GM23248 (cell line): ENCODE data around the gene GIMD1. TPM values are rescaled to one million over a fixed set of nuclear protein-coding genes. Genes with fewer than 3 reads are reported as not detected.

ENCODE experiments used
- DNase-seq: peaks from one replicate; pipeline ENCODE4 v3.0.0-alpha.2; 2015
- H2AFZ ChIP-seq: fragments of 200-600 bp; sonication (generic); 2 replicates; pipeline ENCODE4 v1.6.1; 2016; ENCODE audit warnings: antibody characterized with exemption
- H3F3A ChIP-seq: fragments of 200-600 bp; sonication (generic); 2 replicates; pipeline ENCODE4 v1.6.1; 2016; ENCODE audit warnings: mild to moderate bottlenecking, antibody characterized with exemption, mixed run types; ENCODE audit not compliant: insufficient read depth
- H3K27ac ChIP-seq: fragments of 200-600 bp; sonication (generic); 2 replicates; pipeline ENCODE4 v1.5.1; 2016; ENCODE audit warnings: mild to moderate bottlenecking
- H3K27me3 ChIP-seq: fragments of 200-600 bp; sonication (generic); replicated peaks from 2 replicates; pipeline ENCODE4 v1.6.1; 2016; ENCODE audit warnings: mild to moderate bottlenecking; ENCODE audit not compliant: insufficient read depth
- H3K36me3 ChIP-seq: fragments of 200-600 bp; sonication (generic); 2 replicates; pipeline ENCODE4 v1.6.1; 2016; ENCODE audit warnings: low read depth, mild to moderate bottlenecking
- H3K4me1 ChIP-seq: fragments of 200-600 bp; sonication (generic); 2 replicates; pipeline ENCODE4 v1.6.1; 2016; ENCODE audit warnings: mild to moderate bottlenecking; ENCODE audit not compliant: insufficient read depth
- H3K4me2 ChIP-seq: fragments of 200-600 bp; sonication (generic); one replicate; pipeline ENCODE4 v1.6.1; 2016; ENCODE audit warnings: mild to moderate bottlenecking; ENCODE audit not compliant: unreplicated experiment
- H3K4me3 ChIP-seq: fragments of 200-600 bp; sonication (generic); 2 replicates; pipeline ENCODE4 v1.5.1; 2016; ENCODE audit warnings: mild to moderate bottlenecking
- H3K79me2 ChIP-seq: fragments of 200-600 bp; sonication (generic); 2 replicates; pipeline ENCODE4 v1.6.1; 2016; ENCODE audit warnings: mild to moderate bottlenecking; ENCODE audit not compliant: insufficient read depth
- H3K9ac ChIP-seq: fragments of 200-600 bp; sonication (generic); 2 replicates; pipeline ENCODE4 v1.6.1; 2016; ENCODE audit warnings: mild to moderate bottlenecking
- H3K9me2 ChIP-seq: fragments of 200-600 bp; sonication (generic); 2 replicates; pipeline ENCODE4 v1.6.1; 2016; ENCODE audit warnings: mixed run types, mild to moderate bottlenecking, moderate library complexity; ENCODE audit not compliant: insufficient read depth
- H3K9me3 ChIP-seq: fragments of 200-600 bp; sonication (generic); one replicate; pipeline ENCODE4 v1.6.1; 2017; ENCODE audit warnings: low read depth
- H4K20me1 ChIP-seq: fragments of 200-600 bp; sonication (generic); 2 replicates; pipeline ENCODE4 v1.6.0; 2016; ENCODE audit not compliant: insufficient read depth
- EZH2 ChIP-seq: fragments of 200-600 bp; sonication (generic); IDR thresholded peaks from 2 replicates; pipeline ENCODE4 v1.6.1; 2018; ENCODE audit warnings: antibody characterized with exemption, mild to moderate bottlenecking; ENCODE audit not compliant: insufficient read depth, poor library complexity, severe bottlenecking
- EZH2phosphoT487 ChIP-seq: fragments of 200-600 bp; sonication (generic); IDR thresholded peaks from 2 replicates; pipeline ENCODE4 v1.6.1; 2018; ENCODE audit warnings: antibody characterized with exemption, moderate library complexity, mild to moderate bottlenecking, low read depth; ENCODE audit not compliant: insufficient read depth
- WGBS, 2 experiments: methylation state at CpG; one replicate each; pipeline ENCODE4 v1.1.6; 2015 to 2017; ENCODE audit warnings: low lambda C conversion rate in 2 of 2, low coverage in 1 of 2; ENCODE audit errors: missing lambda C conversion rate in 2 of 2; 5-methylcytosine and 5-hydroxymethylcytosine counted together
- in situ Hi-C: fragments of 300-500 bp; cut with MboI; formaldehyde crosslinking; loops from 2 replicates; pipeline ENCODE4 v1.15.0; 2020
- polyA plus RNA-seq: library from polyadenylated mRNA; unstranded; fragments of >200 nt; fragmentation: Nextera tagmentation; extraction: Ambion mirVana; gene quantifications from 2 replicates; pipeline ENCODE4 v1.2.1, GENCODE V29; 2016
- total RNA-seq: library from RNA; depleted of rRNA; stranded (reverse); fragments of >200 nt; shearing (Covaris generic); gene quantifications from 2 replicates; pipeline ENCODE4 v1.2.3, GENCODE V29; 2014

The GIMD1 gene
- total and polyA plus RNA-seq, 2 experiments from 2014 or later = not detected

DNA sequence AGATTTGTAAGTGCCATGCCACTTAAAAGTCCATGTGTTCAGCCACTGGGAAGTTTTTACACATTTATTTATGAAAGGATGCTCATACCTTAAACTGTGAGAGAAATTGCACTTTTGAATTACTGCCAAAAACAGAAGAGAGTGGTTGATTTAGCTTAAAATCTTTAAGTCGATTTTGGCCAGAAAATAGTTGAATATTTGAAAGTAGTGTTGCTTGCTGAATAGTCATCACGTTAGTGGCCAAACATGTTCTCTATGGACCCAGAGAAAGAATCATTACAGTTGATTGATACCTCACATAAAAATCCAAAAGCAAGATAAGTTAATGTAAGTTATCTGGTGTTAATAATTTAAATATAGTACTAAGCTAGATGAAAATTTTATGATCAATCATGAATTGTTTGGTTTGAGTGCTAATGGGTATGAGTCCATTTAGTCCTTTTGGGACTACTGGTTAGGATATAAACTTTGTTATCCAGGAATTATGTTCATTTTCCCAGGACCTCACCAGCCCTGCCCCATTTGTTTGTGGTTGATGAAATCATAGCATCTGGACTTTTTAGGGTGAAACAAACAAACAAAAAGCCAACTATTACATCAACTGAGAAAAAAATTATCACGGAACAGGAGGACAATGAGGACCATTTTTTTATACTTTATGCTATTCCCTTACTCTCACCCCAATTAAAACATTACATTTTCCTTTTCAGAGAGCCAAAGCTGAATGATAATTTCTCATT, 6.3 kb downstream of the GIMD1 start:
- 86 to 91% methylated on average over 3 of the region's 3 CpGs for WGBS, 2 experiments
- peaks cover 47% of the 10 kb centered on the region for H3F3A ChIP-seq
- no peak overlapping the region for H3K27ac ChIP-seq
- no peaks in the 10 kb centered on the region for H3K27me3 ChIP-seq
- H3K9ac ChIP-seq = no peak overlapping the region
- DNase-seq = no peak
- H3K9me2 ChIP-seq = no peaks in the 10 kb centered on the region
- in situ Hi-C loops = no loop called here
- H3K79me2 ChIP-seq = no peaks in the 10 kb centered on the region
- no peak for TF ChIP-seq EZH2
- TF ChIP-seq EZH2phosphoT487 = no peak
- no peak overlapping the region for H2AFZ ChIP-seq
- H3K4me1 ChIP-seq = peaks cover 48% of the 10 kb centered on the region
- no peak overlapping the region for H3K4me2 ChIP-seq
- no peaks in the 10 kb centered on the region for H4K20me1 ChIP-seq
- H3K9me3 ChIP-seq = no peaks in the 10 kb centered on the region
- no peaks in the 10 kb centered on the region for H3K36me3 ChIP-seq
- no peak overlapping the region for H3K4me3 ChIP-seq

- no peaks in the 10 kb centered on the region for H3K36me3 ChIP-seq
- no peaks in the 10 kb centered on the region for H3K9me2 ChIP-seq
- H3K4me2 ChIP-seq = peak overlapping the region; percentile 22
- WGBS, 2 experiments = 0 to 3% methylated on average over 1 of the region's 1 CpG
- no peak for TF ChIP-seq EZH2
- peak; percentile 90 for TF ChIP-seq EZH2phosphoT487
- H3K4me1 ChIP-seq = peaks cover 30% of the 10 kb centered on the region
- no peaks in the 10 kb centered on the region for H4K20me1 ChIP-seq
- H3K4me3 ChIP-seq = no peak overlapping the region
- DNase-seq = peak; percentile 79
- peak overlapping the region; percentile 42 for H3K27ac ChIP-seq
- no peak overlapping the region for H2AFZ ChIP-seq
- no peaks in the 10 kb centered on the region for H3K27me3 ChIP-seq
- H3F3A ChIP-seq = peaks cover 28% of the 10 kb centered on the region
- in situ Hi-C loops = no loop called here
- H3K79me2 ChIP-seq = no peaks in the 10 kb centered on the region
- H3K9ac ChIP-seq = no peak overlapping the region
- H3K9me3 ChIP-seq = no peaks in the 10 kb centered on the region
Observed at GRCh38 chr4:106358899-106359298, 9.7 kb downstream of the GIMD1 start.

DNA sequence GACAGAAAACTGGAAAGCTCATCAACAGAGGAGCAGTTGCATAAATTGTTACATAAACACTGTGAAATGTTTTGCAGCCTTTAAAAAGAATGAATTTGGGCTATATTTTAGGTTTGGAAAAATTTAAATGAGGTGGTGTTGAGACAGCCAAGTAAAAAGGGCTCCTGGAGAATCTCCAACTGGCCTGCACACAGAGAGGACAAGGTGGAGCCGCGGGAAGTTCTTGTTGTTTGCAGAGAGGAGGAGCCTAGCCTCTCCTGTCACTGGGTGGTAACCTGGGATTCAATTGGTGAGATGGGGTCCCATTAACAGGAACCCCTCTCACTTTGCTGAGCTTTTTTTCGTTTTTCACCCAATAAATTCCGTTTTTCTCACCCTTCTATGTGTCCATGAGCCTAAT, 13.4 kb downstream of the GIMD1 start:
- Histone ChIP-seq H3K4me1 (peaks cover 30% of the 10 kb centered on the region), H3K4me2 (no peak overlapping the region), H3K36me3 (no peaks in the 10 kb centered on the region; the same call in 1 of the 2 replicates), H3F3A (peaks cover 35% of the 10 kb centered on the region), H3K79me2 (no peaks in the 10 kb centered on the region), H3K9me2 (no peaks in the 10 kb centered on the region), H3K27ac (no peak overlapping the region), H3K27me3 (no peaks in the 10 kb centered on the region), H2AFZ (peak overlapping the region; percentile 37), H4K20me1 (no peaks in the 10 kb centered on the region), H3K9ac (no peak overlapping the region), H3K4me3 (no peak overlapping the region), H3K9me3 (no peaks in the 10 kb centered on the region)
- in situ Hi-C loops = no loop called here
- TF ChIP-seq EZH2phosphoT487 = no peak
- TF ChIP-seq EZH2 = no peak
- 46% methylated on average over 4 of the region's 4 CpGs for WGBS, 2 experiments
- DNase-seq = no peak

GRCh38 chr4:106353786-106354185, 14.8 kb downstream of the GIMD1 start:
- TF ChIP-seq EZH2 (no peak), EZH2phosphoT487 (no peak)
- Histone ChIP-seq H3K79me2 (no peaks in the 10 kb centered on the region), H3K9ac (no peak overlapping the region), H2AFZ (no peak overlapping the region), H3K27me3 (no peaks in the 10 kb centered on the region), H3K4me3 (no peak overlapping the region), H3K27ac (no peak overlapping the region), H3K4me2 (no peak overlapping the region), H3K36me3 (peaks cover 6% of the 10 kb centered on the region; the same call in 1 of the 2 replicates), H3F3A (peaks cover 28% of the 10 kb centered on the region), H3K9me2 (no peaks in the 10 kb centered on the region), H3K4me1 (peaks cover 21% of the 10 kb centered on the region), H4K20me1 (no peaks in the 10 kb centered on the region), H3K9me3 (no peaks in the 10 kb centered on the region)
- WGBS, 2 experiments = 96 to 100% methylated on average over 1 of the region's 1 CpG
- DNase-seq = peak; percentile 30
- in situ Hi-C loops = no loop called here
